GM10248 (cell line): ENCODE data around the gene PRKACG.

Source experiments
- CTCF ChIA-PET: fragments of 300-600 bp; sonication (Branson Sonifier 250); formaldehyde crosslinking; extraction: SDS; loops from one replicate; lab custom pipeline; 2021; ENCODE audit warnings: antibody characterized with exemption; lab: Yijun Ruan, JAX
- POLR2A ChIA-PET: fragments of 350-650 bp; sonication (Branson Sonifier 250); formaldehyde crosslinking; extraction: SDS; loops from one replicate; lab custom pipeline; 2020; ENCODE audit warnings: antibody characterized with exemption; lab: Yijun Ruan, JAX
- DNase-seq: peaks from one replicate; pipeline ENCODE4 v3.0.0; 2012; ENCODE audit errors: extremely low spot score
- TF ChIP-seq, protein P1 (sequence below): IDR thresholded peaks from 2 replicates; pipeline ENCODE4 v1.5.1; 2012; ENCODE audit warnings: mild to moderate bottlenecking, low read depth; ENCODE audit errors: extremely low read depth, missing control alignments, control extremely low read depth

The PRKACG gene

GRCh38 chr9:68964102-68964541, 49.8 kb downstream of the PRKACG start:
- POLR2A ChIA-PET: interaction anchor here (1.9 kb wide), 1 partner anchor 11 kb away, joined by 9 read pairs; no protein-coding TSS in a partner anchor
- TF ChIP-seq, protein P1, sequence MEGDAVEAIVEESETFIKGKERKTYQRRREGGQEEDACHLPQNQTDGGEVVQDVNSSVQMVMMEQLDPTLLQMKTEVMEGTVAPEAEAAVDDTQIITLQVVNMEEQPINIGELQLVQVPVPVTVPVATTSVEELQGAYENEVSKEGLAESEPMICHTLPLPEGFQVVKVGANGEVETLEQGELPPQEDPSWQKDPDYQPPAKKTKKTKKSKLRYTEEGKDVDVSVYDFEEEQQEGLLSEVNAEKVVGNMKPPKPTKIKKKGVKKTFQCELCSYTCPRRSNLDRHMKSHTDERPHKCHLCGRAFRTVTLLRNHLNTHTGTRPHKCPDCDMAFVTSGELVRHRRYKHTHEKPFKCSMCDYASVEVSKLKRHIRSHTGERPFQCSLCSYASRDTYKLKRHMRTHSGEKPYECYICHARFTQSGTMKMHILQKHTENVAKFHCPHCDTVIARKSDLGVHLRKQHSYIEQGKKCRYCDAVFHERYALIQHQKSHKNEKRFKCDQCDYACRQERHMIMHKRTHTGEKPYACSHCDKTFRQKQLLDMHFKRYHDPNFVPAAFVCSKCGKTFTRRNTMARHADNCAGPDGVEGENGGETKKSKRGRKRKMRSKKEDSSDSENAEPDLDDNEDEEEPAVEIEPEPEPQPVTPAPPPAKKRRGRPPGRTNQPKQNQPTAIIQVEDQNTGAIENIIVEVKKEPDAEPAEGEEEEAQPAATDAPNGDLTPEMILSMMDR: no peak
- CTCF ChIA-PET: interaction anchor here (0.5 to 4.9 kb wide), 11 partner anchors 9 to 396 kb away, joined by 3 to 44 read pairs (median 4); no protein-coding TSS in a partner anchor
- no peak for DNase-seq

- no peak for DNase-seq
- ChIA-PET CTCF (interaction anchor here (0.9 to 4.9 kb wide), 8 partner anchors 9 to 283 kb away, joined by 3 to 44 read pairs (median 12); no protein-coding TSS in a partner anchor), POLR2A (no interaction called here)
- TF ChIP-seq, protein P1: no peak
Observed at GRCh38 chr9:68963416-68963815, 50.5 kb downstream of the PRKACG start.
